ENCODE results near the gene TLCD3B. TPM values are rescaled to one million over a fixed set of nuclear protein-coding genes. Genes with fewer than 3 reads are reported as not detected.

Gene TLCD3B
- total and polyA plus RNA-seq, 2 of the 4 experiments (the other 2 are of a cell fraction): 0.19 TPM; not detected in 1

GRCh38 chr16:30053376-30054015 lies 22.4 kb upstream of the TLCD3B start:
- CTCF ChIA-PET: no interaction called here
- intact Hi-C loops (cut with micrococcal nuclease): no loop called here
- no TSS peak for BruUV-seq (replicated peaks)
- Histone ChIP-seq H3K79me1 (ENCODE audit: low read depth in 1 of 2, low read length in 2 of 2) (peaks cover 6 to 42% of the 10 kb centered on the region in 2 experiments; a peak in 2 of 4 replicates), H3K9me3 (ENCODE audit: control insufficient read depth, insufficient read depth, low read length) (no peaks in the 10 kb centered on the region), H3K36me3 (ENCODE audit: control insufficient read depth, insufficient read depth, low read length) (no peaks in the 10 kb centered on the region), H3K56ac (ENCODE audit: extremely low read depth, insufficient read depth, low read length) (peak overlapping the region; percentile 40), H3K14ac (replicated peaks; ENCODE audit: low read depth, low read length) (peak overlapping the region; percentile 88), H3K27ac (ENCODE audit: insufficient read depth, low read length) (peak overlapping the region; percentile 69), H3K4me1 (ENCODE audit: control insufficient read depth, insufficient read depth, low read length) (peaks cover 7% of the 10 kb centered on the region), H2AK9ac (replicated peaks; ENCODE audit: low read depth, low read length, poor library complexity) (peak overlapping the region; percentile 97), H4K20me1 (ENCODE audit: insufficient read depth, low read length) (no peaks in the 10 kb centered on the region; the same call in 1 of the 2 replicates), H3K9ac (ENCODE audit: low read depth, low read length) (peak overlapping the region; percentile 59), H4K8ac (ENCODE audit: low read depth in 2 of 2, low read length in 2 of 2) (peak overlapping the region; percentile 30 to 59; a peak in 2 of 4 replicates), H3K23ac (ENCODE audit: low read depth, low read length) (no peak overlapping the region), H3K4me3 (ENCODE audit: insufficient read depth, low read depth, low read length) (peak overlapping the region; percentile 61), H2AK5ac (ENCODE audit: low read depth, low read length) (peak overlapping the region; percentile 81), H2BK15ac (ENCODE audit: low read depth, low read length) (peak overlapping the region; percentile 0; the same call in 1 of the 3 replicates), H3K4me2 (ENCODE audit: low read depth, low read length) (peak overlapping the region; percentile 89), H4K5ac (ENCODE audit: low read depth, low read length) (no peak overlapping the region), H3K9me1 (ENCODE audit: insufficient read depth, low read length) (peaks cover 14% of the 10 kb centered on the region), H2BK5ac (ENCODE audit: low read depth, low read length, poor library complexity, severe bottlenecking) (peak overlapping the region; percentile 65), H3K18ac (ENCODE audit: low read depth, low read length) (no peak overlapping the region), H2AFZ (replicated peaks; ENCODE audit: low read length, poor library complexity) (peak overlapping the region; percentile 94), H2BK120ac (ENCODE audit: low read depth, low read length) (peak overlapping the region; percentile 76; the same call in 1 of the 2 replicates), H3K27me3 (ENCODE audit: control insufficient read depth, insufficient read depth, low read length) (no peaks in the 10 kb centered on the region), H4K91ac (ENCODE audit: insufficient read depth, low read depth, low read length) (peak overlapping the region; percentile 78), H3K4ac (ENCODE audit: low read depth, low read length) (peak overlapping the region; percentile 86), H2BK20ac (ENCODE audit: low read depth, low read length) (peak overlapping the region; percentile 63; the same call in 1 of the 2 replicates)
- dilution Hi-C loops (cut with HindIII; ENCODE audit: low sequenced_read_pairs, unreplicated experiment): no loop called here
- 10% methylated on average over 7 of the region's 19 CpGs; no CpG with 5 or more reads in 1 of the 2 experiments for WGBS, 2 experiments (ENCODE audit: extremely low coverage in 2 of 2, insufficient read length in 1 of 2)
- POLR2A ChIA-PET (ENCODE audit: unreplicated experiment): interaction anchor here (0.8 kb wide), 1 partner anchor 12 kb away, joined by 4 read pairs; no protein-coding TSS in a partner anchor
- in situ Hi-C loops (cut with MboI; ENCODE audit: low sequenced_read_pairs): no loop called here
- peak; percentile 69 for ATAC-seq (ENCODE audit: low read depth)
- peak; percentile 57 for DNase-seq
- no peak for TF ChIP-seq USF2 (IDR thresholded peaks at IDR 0.05; ENCODE audit: low read depth, low read length)
- no peak for TF ChIP-seq RCOR1 (IDR thresholded peaks at IDR 0.05; ENCODE audit: insufficient replicate concordance, low read length)
- TF ChIP-seq MAZ (IDR thresholded peaks at IDR 0.05; ENCODE audit: borderline replicate concordance, low read depth, low read length): 0 out of 2 replicates have a peak, but pooled peaks have one; percentile 26
- no peak for TF ChIP-seq CHD1 (IDR thresholded peaks at IDR 0.05; ENCODE audit: low read depth, low read length)
- TF ChIP-seq POLR2A (IDR thresholded peaks at IDR 0.05; ENCODE audit: low read depth, low read length): no peak
- TF ChIP-seq MAFK (IDR thresholded peaks at IDR 0.05; ENCODE audit: low read depth, low read length): no peak
- no peak for TF ChIP-seq FOS (IDR thresholded peaks at IDR 0.05; ENCODE audit: low read depth, low read length)
- no peak for TF ChIP-seq RAD21 (IDR thresholded peaks at IDR 0.05; ENCODE audit: low read length)
- no peak for TF ChIP-seq CTCF (conservative IDR thresholded peaks at IDR 0.05; ENCODE audit: low read depth, low read length)
- 0 out of 2 replicates have a peak, but pooled peaks have one; percentile 33 for TF ChIP-seq MXI1 (IDR thresholded peaks at IDR 0.05; ENCODE audit: borderline replicate concordance, low read depth, low read length)
- no peak for TF ChIP-seq ELK1 (IDR thresholded peaks at IDR 0.05; ENCODE audit: borderline replicate concordance, low read depth, low read length)
- TF ChIP-seq RFX5 (IDR thresholded peaks at IDR 0.05; ENCODE audit: low read depth, low read length): no peak
- no peak for TF ChIP-seq SMC3 (IDR thresholded peaks at IDR 0.05; ENCODE audit: low read depth, low read length)
- 0 out of 2 replicates have a peak, but pooled peaks have one; percentile 12 for TF ChIP-seq BHLHE40 (IDR thresholded peaks at IDR 0.05; ENCODE audit: low read depth, low read length)
